GM21447 (cell line): Measurements from ENCODE around the gene CTNNBL1.

ENCODE experiments used
- ATAC-seq: cut with Tn5 transposase; IDR thresholded peaks from one replicate; pipeline ENCODE4 v1.9.1; 2021; ENCODE audit not compliant: unreplicated experiment

CTNNBL1 gene

DNA sequence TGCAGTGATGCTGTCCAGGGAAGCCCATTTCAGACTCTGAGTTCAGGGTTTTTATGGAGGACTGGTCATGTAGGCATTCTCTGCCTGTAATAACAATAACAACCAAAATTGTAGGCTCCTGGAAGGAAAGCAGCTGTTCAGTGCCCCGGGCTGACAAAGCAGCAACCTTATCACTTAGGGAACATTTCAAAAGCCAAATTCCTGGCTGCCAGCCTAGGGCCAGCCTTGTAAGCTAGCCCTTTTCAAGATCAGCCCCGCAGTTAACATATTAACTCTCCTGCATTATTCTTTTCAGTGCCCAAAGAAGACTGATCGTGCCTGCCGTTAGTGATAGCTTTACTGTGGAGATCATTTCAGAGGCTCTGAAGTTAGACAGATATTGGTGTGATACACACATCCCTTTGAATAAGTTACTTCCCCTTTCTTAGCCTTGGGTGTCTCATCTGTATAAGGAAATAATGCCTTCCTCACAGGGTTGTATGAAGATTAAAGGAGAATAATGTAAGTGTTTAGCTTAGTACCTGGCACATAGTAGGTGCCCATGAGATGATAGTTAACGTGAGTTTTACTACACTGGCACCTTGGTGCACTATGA, 44.1 kb downstream of the CTNNBL1 start:
- no peak for ATAC-seq

GRCh38 chr20:37741055-37741454, 47.2 kb downstream of the CTNNBL1 start:
- no peak for ATAC-seq

DNA sequence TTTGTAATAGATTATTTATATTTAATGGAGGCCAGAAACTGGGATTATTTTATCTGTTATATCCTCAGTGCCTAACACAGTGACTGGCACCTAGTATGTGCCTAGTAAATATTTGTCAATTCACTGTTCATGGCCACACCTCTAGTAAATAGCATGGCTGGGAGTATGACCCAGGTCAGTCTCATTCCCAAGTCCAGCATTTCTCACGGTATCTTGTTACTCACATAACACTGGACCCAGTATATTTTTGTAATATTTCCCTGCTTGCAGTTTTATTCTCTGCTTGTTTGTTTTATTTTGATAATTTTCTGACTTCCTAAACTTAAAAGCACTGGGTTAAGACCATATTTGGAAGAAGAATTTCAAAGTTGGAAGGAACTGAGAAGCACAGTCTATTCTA, 47.7 kb downstream of the CTNNBL1 start:
- ATAC-seq: no peak

DNA sequence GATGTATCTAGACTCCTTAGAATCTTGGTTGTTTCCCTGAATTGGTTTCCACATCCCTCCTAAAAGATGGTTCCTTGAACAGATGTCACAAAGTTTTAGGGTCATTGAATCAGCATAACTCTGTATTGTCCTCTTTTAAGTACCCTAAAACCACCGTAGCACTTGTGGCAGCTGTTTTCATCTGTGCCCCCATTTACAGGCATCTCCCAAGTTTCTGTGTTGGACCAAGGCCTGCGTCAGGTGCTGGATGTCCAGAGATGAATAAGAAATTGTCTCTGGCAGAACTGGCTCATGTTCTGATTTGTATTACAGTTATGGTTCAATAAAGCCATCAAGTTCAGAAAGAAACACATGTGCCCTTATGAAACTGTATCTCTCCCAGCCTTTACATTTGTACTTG, 48.3 kb downstream of the CTNNBL1 start:
- no peak for ATAC-seq

DNA sequence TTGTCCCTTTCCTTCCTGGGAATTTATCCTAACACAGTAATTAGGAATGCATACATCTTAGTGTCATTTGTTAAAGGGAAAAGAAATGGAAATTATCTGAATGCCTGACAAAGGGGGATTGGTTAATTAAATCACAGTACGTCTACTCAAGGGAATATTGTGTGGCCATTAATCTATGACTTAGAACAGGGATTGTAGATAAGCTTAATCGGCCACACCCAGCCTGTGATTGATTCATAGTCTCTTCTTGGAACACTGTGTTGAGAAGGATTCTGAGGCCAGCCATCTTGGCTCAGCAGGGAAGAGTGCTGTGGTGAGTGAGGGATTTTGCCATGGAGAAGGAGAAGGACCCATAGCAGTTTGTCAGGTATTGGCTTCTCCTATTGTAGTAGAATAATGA, 50.5 kb downstream of the CTNNBL1 start:
- ATAC-seq: no peak

DNA sequence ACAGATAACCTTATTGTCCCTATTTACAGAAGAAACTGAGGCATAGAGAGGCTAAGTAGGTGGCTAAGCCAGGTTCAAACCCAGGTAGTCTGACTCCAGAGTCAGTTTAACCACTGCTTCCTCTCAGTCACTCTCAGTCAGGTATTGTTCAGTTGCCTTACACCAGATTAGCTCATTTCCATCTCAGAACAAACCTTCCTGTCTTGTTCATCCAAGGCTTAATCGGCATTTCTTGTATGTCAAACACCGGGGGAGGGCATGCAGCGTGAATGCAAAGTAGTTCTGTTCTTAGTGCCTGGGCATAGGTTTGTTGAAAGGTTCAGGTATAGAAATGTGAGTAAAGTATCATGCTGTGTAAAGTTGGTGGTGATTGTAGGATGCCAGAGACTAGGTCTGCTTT, 51.7 kb downstream of the CTNNBL1 start:
- no peak for ATAC-seq

DNA sequence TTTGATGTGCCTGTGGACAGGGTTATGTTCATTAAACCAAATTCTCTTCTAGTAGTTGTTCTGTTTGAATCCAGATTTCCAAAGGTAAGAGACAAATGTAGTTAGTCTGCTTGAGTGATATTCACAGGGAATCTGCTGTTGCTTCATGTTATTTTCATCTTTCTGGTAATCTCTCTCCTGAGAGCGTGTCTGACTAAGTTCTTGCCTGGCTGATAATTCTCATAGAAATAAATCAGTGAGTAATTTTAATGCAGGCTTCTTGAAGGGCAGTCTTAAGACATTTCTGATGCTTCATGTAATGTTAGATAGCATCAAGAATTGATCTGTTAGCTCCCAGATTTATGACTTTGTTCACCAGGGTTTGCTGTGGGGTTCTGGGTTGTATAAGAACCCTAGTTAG, 54.2 kb downstream of the CTNNBL1 start:
- no peak for ATAC-seq

DNA sequence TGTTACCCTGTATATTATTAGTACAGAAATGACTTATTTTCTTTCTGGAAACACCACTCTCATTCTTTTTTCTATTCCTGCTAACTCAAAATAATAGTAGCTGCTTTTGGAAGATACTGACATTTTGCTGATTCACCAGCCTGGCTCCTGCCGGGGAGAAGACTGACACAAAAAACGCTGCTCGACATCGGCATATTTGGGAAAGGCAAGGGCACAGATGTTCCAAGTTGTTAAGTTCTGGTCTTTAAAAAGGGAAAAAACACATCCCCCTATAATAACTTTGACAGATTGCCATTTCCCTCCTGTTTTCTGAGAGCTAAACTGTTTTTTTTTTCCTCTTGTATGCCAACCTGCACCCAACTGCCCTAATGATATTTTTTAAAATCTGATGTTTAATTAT, 55.4 kb downstream of the CTNNBL1 start:
- ATAC-seq: no peak

DNA sequence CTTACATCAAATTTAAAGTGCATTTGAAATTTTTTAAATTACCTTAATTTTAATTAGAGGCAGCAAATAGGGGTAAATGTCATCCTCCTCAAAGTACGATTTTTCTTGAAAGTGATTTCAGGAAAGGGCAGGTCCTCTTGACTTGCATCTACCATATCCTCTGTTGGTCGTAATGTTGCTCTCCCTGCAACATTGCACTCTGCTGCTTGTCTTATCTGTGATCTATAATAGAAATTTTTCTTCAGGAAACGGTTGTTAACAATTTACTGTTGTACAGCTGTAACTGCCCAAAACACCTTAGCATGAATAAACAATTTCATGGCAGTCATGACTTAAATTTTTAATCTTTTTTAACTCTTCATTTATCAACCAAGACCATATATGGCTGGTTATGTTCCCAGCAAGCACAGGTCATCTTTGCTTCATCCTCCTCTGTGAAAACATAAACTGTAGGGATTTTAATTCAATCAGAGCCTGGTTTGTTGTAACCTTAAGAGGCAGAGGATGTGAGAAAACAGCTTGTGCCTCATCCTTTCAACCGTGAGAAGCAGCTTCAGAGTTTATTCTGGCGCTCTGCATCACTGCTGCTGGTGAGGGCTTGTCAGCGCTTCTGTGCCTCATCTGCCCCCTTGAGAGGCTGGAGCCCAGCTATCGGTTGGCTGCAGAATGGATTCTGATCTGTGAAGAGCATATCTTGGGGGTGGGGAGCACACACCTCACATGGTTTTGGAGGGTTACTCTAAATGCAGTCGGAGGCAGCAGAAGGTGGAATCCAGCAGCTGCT, 56.0 kb downstream of the CTNNBL1 start:
- no peak for ATAC-seq

DNA sequence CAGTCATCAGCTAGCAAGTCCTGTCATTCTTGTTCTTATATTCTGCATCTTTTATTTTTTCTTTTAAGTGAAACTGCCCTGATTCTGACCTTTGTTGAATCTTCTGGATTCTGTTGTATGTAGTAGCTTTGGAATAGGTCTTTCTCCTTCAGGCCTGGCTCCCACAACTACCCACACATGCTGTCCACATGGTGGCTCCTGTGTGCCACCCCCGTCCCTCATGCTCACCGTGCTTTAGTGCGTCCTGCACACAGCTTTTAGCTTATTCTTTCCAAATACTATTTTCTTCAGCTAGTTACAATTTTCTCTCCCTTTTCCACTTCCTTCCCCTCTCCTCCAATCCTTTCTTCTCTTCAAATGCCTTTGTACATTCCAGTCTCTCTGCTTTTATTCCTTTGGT, 61.8 kb downstream of the CTNNBL1 start:
- no peak for ATAC-seq

GRCh38 chr20:37756234-37756633, 62.4 kb downstream of the CTNNBL1 start:
- no peak for ATAC-seq

DNA sequence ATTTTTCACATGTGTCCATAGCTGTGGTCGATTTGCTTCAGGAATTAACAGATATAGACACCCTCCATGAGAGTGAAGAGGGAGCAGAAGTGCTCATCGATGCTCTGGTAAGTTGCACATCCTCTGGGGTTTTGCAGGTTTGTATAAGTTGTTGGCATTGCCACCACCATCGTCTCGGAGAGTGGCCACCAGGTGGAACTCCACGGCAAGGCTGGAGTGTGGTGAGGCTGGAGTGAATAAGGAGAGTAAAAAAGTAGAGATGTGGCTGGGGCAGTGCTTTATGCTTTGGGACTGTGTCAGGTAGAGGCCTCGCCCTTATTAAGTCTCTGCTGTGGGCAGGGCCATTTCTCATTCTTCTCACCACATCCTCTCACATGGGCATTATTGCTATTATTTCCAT, 63.7 kb downstream of the CTNNBL1 start:
- no peak for ATAC-seq

DNA sequence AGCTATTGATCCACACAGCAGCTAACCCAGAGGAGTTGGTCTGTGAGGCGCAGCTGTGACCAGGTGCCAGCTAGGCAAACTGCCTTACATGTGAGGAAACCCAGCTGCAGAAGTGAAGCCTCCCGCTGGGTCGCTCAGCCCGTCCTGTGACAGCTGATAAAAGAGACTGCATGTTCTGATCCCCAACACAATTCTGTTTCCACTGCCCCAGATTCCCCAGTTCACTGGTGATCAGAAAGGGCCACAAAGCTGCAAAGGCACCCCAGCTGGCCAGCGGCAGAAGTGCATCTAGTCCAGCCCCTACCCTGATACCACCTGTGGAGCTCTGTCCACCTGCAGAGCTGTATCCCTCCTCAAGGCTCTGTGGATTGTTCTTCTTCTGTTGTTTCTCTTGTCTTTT, 64.5 kb downstream of the CTNNBL1 start:
- ATAC-seq: no peak

GRCh38 chr20:37759052-37759553, 65.3 kb downstream of the CTNNBL1 start:
- ATAC-seq: no peak

- ATAC-seq: no peak
Measured at GRCh38 chr20:37759761-37760209, 66.0 kb downstream of the CTNNBL1 start.

DNA sequence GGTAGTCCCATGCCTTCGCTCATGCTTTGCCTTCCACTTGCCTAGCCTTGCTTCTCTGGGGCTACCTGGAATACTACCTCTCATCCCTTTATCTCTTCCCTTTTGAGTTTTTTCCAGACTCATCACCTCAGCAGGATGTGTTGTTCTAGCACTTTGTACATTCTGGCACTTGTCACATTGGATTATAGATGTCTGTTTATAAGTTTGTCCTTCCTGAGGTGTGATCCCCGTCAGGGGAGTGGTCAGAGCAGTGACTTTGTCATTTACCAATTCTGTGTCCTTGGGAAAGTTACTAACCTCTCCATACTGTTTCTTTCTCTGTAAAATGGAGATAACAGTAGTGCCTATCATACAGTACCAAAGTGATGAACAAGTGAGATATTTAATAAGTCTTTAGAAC, 66.5 kb downstream of the CTNNBL1 start:
- ATAC-seq: no peak

GRCh38 chr20:37762716-37763485, 69.1 kb downstream of the CTNNBL1 start:
- no peak for ATAC-seq

DNA sequence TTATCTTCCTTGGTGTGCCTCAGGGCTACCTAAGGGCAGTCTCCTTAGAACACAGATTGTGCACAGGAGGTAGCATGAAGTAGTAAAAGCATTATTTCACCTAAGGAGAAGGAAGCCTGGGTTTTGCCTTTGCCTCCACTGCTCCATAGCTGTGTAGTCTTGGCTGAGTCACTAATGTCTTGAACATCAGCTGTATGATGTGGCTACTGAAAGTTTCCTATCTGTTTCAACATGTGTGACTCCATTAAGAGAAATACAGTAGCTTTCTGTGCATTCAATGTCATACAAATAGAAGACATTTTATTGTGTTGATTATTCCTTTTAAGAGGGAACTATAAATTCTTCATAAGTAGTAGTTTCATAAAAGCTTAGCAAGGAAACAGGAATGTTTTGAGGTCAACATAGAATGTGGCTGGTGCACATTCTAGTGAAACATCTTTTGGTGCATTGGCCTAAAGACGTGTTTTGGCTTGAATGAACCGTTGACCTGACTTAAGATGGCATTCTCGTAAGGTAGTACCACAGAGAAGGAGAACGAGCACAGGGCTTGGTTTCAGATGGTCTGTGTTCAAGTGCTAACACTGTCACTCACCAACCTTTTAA, 70.6 kb downstream of the CTNNBL1 start:
- ATAC-seq: no peak

- no peak for ATAC-seq
Measured at GRCh38 chr20:37770908-37771307, 77.1 kb downstream of the CTNNBL1 start.

GRCh38 chr20:37773291-37773826, 79.5 kb downstream of the CTNNBL1 start:
- no peak for ATAC-seq

GRCh38 chr20:37774156-37774555, 80.3 kb downstream of the CTNNBL1 start:
- no peak for ATAC-seq
